Fibroblast of pulmonary artery (primary cell): ENCODE data around the gene ATXN7L1.

Experiments used
- DNase-seq: peaks from one replicate; pipeline ENCODE4 v3.0.0-alpha.2; 2010; ENCODE audit warnings: low read depth
- H3K4me3 ChIP-seq: replicated peaks from 2 replicates; pipeline ENCODE4 v1.5.1; 2011; ENCODE audit warnings: low read depth, mild to moderate bottlenecking, control low read depth, low read length, moderate library complexity
- TF ChIP-seq, protein P1 (sequence below): IDR thresholded peaks from 2 replicates; pipeline ENCODE4 v1.5.1; 2011; ENCODE audit warnings: mild to moderate bottlenecking, control low read depth, low read length, inconsistent platforms; ENCODE audit errors: missing control alignments

ATXN7L1 gene

DNA sequence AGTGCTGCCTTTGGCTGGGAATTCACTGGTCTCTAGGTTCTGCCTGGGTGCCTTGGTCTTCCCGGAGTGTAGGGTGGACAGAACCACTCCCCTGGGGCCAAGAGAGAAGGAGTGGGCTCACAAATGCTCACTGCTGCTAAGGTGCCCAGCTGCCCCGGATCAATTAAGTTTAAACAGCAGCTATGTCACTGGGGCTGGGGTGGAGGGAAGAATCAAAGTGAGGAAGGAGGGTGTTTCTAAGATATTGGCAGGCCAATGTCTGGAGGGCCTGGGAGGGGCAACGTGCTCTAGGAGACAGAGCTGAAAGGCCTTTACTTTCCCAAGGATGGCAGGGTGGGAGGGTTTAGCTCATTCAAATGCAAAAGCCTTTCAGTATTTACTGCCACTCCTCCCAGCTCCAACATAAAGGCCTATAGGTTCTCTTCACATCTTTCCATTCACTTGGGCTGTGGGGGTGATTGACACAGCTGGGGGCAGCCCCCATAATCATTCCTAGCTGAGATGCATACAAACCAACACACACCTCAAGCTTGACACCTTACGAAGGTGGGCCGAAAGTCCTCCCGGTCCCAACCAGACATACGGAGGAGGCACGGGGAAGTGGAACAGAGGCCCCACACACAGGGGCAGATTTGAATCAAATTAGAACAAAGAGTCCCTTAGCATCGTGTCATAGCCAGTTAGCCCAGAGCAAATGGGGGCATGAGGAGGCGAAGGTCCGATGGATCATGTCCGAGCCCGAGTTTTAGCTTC lies 187.2 kb downstream of the ATXN7L1 start:
- no peak overlapping the region for H3K4me3 ChIP-seq
- TF ChIP-seq, protein P1, sequence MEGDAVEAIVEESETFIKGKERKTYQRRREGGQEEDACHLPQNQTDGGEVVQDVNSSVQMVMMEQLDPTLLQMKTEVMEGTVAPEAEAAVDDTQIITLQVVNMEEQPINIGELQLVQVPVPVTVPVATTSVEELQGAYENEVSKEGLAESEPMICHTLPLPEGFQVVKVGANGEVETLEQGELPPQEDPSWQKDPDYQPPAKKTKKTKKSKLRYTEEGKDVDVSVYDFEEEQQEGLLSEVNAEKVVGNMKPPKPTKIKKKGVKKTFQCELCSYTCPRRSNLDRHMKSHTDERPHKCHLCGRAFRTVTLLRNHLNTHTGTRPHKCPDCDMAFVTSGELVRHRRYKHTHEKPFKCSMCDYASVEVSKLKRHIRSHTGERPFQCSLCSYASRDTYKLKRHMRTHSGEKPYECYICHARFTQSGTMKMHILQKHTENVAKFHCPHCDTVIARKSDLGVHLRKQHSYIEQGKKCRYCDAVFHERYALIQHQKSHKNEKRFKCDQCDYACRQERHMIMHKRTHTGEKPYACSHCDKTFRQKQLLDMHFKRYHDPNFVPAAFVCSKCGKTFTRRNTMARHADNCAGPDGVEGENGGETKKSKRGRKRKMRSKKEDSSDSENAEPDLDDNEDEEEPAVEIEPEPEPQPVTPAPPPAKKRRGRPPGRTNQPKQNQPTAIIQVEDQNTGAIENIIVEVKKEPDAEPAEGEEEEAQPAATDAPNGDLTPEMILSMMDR = no peak
- no peak for DNase-seq

DNA sequence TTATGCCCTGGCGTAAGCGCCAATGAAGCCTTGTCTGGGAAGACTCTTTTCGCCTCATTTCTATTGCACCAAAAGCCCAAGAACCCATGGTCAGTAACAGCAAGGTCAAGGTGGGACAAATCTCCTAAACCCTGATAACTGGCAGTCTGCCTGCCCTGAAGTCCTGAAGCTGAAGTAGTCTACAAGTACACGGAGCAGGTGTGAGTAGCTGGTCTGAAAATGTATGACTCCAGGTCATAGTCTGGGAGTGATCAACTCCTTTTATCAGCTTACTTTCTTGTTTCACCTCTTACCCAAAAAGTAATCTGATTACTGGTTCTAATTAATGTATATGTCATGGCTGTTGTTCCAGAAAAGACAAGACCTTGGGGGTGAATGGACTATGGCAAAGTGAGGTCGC lies 187.8 kb downstream of the ATXN7L1 start:
- TF ChIP-seq, protein P1 = no peak
- no peak overlapping the region for H3K4me3 ChIP-seq
- no peak for DNase-seq

DNA sequence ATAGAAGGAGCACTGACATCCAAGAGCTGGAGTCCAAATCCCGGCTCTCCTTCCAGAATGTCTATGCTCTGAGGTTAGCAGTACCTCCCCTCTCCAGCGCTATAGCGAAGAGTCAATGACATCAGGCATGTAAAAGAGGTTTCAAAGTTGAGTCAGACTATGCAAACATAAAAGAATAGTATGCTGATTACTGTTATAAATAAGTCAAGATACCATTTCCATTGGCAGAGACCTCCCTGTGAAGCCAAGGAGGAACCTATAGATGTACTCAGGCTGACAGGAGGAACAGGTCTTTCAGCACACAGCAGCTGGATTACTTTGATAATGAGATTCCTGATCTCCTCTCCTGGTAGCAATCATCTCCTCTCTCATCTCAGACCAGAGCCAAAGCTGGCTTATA lies 191.2 kb downstream of the ATXN7L1 start:
- TF ChIP-seq, protein P1 = no peak
- H3K4me3 ChIP-seq = no peak overlapping the region
- no peak for DNase-seq

DNA sequence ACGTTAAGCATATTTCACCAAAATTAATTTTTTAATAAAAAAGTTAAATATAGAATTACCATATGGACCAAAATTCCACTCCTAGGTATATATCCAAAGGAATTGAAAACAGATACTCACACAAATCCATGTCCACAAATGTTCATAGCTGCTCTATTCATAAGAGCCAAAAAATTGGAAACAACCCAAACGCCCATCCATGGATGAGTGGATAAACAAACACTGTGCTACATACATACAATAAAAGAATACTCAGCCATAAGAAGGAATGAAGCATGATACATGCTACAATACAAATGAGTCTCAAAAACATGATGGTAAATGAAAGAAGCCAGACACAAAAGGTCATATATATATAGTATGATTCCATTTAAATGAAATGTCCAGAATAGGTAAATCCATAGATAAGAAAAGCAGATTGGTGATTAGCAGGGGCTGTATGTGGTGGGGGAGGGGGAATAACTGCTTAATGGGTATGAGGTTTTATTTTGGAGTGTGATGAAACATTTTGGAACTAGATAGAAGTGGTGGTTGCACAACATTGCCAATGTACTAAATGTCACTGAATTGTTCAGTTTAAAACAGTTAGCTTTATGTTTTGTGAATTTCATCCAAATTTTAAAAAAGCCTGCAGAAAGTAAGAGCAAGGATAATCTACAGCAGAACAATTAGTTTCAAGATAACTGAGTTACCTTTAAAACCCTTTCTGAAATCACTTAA lies 193.9 kb downstream of the ATXN7L1 start:
- TF ChIP-seq, protein P1 = no peak
- peak; percentile 34 for DNase-seq
- H3K4me3 ChIP-seq = no peak overlapping the region

DNA sequence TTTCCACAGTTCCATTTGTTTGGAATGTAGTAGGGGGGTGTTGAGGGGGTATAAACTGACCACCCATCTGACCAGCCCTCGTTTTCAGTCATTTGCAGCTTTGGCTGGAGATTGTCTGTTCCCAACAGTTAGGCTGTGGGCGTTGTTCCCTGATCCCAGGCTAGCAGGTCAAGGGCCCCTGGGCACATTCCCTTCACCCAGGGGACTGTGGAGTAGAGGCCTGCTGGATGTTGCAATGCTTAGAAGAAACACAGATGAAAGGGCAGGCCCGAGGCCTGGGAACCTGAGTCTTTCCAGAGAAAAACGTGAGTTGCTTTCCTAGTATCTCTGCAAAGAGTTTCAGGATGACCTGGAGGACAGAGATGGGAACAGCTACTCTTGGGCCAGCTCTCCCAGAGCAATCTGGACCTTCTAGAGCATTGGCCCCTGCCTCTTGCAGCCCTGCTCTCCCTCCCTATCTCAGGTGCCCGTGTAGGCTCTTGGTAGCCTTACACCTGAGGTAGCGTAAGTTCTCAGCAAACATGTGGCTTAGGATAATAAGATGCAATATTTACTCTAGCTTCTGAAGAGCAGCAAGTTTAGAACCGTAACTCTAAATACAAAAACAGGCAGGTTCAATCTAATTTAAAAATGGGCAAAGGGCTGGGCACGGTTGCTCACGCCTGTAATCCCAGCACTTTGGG lies 195.8 kb downstream of the ATXN7L1 start:
- H3K4me3 ChIP-seq = no peak overlapping the region
- TF ChIP-seq, protein P1 = no peak
- DNase-seq = no peak

DNA sequence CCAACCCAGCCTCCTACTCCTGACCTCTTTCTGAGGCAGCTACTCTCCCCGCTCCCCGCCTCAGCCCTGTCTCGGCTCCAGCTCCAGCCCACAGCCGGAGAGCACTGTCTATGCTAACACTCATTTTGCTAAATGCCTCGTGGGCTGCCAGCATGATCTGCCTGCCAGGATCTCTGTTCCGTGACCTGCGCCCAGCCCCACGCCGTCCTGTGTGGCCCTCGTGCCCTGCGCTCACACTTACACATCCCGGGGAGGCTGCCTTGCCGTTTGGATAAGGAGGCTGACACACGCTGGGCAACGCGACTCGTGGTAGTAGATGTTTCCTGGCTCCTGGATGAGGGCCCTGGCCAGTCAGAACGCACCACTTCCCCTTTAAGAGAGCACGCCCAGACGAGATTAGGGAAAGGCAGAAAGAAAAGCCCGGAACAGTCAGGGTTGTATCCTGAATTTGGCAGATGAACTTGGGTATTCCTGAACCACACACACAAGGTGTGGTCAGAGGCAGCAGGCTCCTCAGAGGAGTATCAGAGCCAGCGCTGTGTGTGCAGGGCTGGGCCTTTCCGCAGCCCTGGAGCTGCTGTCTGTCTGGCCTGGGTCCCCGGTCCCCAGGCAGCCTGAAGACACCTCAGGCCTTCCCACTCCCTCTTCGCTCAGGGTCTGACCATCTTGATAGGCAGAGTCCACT lies 197.4 kb downstream of the ATXN7L1 start:
- TF ChIP-seq, protein P1 = no peak
- DNase-seq = peak; percentile 65
- peak overlapping the region; percentile 32 for H3K4me3 ChIP-seq
